EL (cell line): ENCODE measurements around the gene NOP14.
"Not testable (repeated sequence)": the region's sequence is repeated elsewhere in the genome, so short reads cannot be mapped to it uniquely, and the experiment has no call there.

Experiments
- DNase-seq: peaks from one replicate; pipeline ENCODE4 v3.0.0-alpha.2; 2016

NOP14 gene

GRCh38 chr4:2963175-2963965 lies at the start of gene NOP14, which contains the start of gene GRK4:
Gene NOP14, minus strand, starts transcription at chr4:2963406. Its CDS starts 87 bp downstream, at chr4:2963319.
Gene GRK4, plus strand, starts transcription at chr4:2963571. Its CDS starts 500 bp downstream, at chr4:2964071.
- peak; percentile 98 for DNase-seq

- no peak for DNase-seq
Measured at GRCh38 chr4:3011456-3012220, 48.4 kb upstream of the NOP14 start.

DNA sequence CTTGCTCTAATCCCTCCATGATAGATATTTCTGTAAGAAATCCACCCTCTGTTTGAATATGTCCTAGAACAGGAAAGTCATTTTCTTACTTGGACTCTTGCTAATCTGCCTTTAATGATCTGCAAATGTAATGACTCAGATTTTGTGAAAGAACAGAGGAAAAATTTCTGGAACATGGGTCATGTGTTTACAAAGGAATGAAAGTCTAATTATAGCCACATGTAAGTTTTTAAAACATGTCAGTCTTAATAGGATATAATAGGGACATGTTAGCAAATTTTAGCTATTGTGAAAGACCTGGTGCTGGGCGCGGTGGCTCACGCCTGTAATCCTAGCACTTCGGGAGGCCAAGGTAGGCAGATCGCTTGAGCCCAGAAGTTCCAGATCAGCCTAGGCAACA lies 47.8 kb upstream of the NOP14 start:
- DNase-seq, result peak; percentile 68

GRCh38 chr4:3010577-3010976 lies 47.4 kb upstream of the NOP14 start:
- peak; percentile 7 for DNase-seq

- peak; percentile 11 for DNase-seq
Measured at GRCh38 chr4:3009422-3009821, 46.2 kb upstream of the NOP14 start.

DNA sequence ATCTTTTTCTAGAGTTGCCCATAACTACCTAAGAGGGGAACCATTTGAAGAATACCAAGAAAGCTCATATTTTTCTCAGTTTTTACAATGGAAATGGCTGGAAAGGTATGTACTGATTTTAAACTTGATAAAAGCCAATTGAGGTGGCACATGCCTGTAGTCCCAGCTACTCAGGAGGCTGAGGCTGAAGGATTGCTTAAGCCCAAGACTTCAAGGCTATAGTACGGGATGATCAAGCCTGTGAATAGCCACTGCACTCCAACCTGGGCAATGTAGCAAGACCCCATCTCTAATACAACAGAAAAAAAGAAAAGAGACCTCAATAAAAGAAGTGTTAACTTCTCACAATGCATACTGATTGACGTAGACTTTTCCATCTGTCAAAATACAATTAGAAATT lies 44.5 kb upstream of the NOP14 start:
- DNase-seq, result no peak

- DNase-seq, result no peak
Measured at GRCh38 chr4:2996415-2996814, 33.2 kb upstream of the NOP14 start.

DNA sequence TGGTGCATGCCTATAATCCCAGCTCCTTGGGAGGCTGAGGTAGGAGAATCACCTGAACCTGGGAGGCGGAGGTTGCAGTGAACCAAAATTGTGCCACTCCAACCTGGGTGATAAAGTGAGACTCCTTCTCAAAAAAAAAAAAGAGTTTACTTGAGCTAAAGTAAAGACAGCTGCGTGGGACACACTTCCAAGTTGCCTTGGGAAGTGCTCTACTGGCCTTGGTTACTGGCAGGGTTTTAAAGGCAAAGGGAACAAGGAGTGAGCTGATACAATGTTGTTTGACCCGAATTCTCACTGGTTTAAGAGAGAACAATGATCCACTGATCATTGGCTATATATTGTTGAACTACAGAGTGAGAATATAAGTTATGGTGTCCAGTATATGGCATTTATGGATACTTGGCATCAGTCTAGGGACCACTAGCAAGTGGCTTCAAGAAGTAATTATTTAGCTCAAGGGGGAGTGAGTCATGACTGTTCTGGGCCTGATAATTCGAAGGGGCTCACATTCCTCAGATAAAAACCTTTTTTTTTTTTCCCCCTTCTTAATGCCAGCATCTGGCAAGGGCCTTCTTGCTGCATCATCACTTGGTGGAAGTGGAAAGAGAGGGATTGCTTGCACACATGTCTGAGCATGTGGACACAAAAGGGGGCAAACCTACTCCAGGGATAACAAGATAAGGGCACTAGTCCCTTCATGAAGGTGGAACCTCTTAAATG lies 32.5 kb upstream of the NOP14 start:
- peak; percentile 21 for DNase-seq

- no peak for DNase-seq
Measured at GRCh38 chr4:2994917-2995316, 31.7 kb upstream of the NOP14 start.

DNA sequence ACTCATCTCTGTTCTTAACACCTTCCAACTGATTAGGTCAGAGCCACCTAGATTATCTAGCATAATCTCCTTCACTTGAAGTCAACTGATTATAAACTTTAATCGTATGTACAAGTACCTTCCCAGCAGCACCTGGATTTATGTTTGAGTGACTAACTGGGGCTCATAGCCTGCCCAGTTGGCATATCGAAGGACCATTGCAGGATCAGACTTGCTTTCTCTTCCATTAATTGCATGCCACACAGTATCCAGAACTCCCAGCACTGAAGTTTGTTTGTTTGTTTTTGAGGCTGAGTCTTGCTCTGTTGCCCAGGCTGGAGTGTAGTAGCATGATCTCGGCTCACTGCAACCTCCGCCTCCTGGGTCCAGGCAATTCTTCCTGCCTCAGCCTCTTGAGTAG lies 28.0 kb upstream of the NOP14 start:
- no peak for DNase-seq

DNA sequence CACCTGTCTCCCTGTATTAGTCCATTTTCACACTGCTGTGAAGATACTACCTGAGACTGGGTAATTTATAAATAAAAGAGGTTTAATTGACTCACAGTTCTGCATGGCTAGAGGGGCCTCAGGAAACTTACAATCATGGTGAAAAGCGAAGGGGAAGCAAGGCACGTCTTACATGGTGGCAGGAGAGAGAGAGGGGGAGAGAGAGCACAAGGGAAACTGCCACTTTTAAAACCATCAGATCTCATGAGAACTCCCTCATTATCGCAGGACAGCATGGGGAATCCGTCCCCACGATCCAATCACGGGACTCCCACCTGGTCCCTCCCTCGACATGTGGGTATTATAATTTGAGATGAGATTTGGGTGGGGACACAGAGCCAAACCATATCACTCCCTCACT lies 20.5 kb upstream of the NOP14 start:
- DNase-seq, result not testable (repeated sequence)

- no peak for DNase-seq
Measured at GRCh38 chr4:2982012-2982411, 18.8 kb upstream of the NOP14 start.

DNA sequence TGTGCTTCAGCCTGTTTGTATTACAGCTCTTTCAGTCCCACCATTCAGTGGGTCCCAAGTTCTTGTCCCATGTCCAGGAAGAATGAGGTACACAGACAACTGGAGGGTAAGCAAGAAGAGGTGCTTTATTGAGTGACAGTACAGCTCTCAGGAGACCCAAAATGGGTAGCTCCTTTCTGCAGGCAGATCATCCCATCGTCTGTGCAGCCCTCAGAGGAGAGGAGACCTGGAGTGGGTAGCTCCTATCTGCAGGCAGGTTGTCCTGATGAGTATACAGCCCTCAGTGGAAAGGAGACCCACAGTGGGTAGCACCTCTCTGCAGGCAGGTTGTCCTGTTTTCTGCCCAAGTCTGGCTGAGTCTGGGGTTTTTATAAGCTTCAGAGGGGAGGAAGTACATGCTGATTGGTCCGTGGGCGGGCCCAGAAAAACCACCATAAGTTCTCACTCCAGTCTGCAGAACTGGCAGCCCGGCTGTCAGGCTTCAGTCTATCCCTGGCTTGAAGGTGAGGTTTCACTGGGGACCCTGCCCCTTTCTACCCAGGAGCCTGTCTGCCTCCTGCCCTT lies 18.1 kb upstream of the NOP14 start:
- DNase-seq, result no peak

DNA sequence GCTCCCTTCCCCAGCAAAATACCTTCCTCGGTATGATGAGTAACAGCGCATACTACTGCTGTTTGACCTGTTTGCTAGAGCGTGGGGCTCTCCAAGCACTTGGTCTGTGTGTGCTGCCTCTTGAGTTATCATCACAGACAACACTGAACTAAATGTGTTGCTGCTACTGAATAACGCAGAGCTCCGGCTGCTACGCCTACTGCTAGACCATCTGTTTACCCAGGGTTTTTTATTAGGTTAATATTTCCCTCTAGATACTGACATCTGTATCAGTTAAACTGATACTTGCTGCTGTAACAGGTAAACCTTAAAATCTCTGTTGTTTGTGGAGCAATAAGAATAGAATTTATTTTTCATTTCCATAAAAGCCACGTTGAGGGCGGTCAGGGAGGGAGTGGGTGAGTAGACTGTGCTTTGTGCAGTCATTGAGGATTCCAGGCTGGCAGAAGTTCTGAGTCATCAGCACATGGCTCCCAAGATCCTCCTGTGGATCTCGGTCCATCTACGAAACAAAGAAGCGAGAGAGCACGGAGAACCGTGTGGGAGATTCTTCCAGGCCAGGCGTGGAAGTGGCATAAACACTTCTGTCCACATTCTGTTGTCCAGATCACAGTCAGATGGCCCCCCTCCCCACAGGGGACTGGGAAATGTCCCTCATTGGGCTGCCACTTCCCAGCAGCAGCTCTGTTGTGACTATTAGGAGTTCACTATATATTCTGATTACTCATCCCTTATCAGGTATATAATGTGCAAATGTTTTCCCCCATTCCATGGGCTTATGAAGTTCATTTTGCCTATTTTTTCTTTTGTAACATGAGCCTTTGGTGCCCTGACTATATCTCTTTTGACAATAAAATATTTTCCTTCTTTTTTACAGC lies 14.2 kb upstream of the NOP14 start:
- DNase-seq, result peak; percentile 69

DNA sequence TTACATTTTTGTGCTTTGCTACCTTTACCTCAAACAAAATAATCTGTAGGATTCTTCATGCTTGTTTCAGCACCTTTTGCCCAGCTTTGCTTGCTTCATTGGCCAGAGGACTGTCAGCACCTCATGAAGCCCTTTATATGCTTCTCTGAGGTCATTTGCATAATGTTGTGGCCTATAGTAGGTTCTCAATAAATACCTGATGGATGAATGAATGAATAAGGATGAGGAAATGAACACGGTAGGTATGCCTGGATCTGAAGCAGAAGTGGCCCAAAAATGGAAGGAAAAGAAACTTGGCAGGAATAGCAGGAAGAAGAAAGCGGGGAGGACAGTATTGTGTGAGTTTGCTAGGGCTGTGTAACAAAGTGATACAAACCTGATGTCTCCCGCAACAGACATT lies 8.1 kb upstream of the NOP14 start:
- DNase-seq, result no peak

- no peak for DNase-seq
Measured at GRCh38 chr4:2968381-2968780, 5.2 kb upstream of the NOP14 start.

GRCh38 chr4:2965262-2965661 lies 2.1 kb upstream of the NOP14 start:
- no peak for DNase-seq

- DNase-seq, result no peak
Measured at GRCh38 chr4:2964706-2965258, 1.6 kb upstream of the NOP14 start.

DNA sequence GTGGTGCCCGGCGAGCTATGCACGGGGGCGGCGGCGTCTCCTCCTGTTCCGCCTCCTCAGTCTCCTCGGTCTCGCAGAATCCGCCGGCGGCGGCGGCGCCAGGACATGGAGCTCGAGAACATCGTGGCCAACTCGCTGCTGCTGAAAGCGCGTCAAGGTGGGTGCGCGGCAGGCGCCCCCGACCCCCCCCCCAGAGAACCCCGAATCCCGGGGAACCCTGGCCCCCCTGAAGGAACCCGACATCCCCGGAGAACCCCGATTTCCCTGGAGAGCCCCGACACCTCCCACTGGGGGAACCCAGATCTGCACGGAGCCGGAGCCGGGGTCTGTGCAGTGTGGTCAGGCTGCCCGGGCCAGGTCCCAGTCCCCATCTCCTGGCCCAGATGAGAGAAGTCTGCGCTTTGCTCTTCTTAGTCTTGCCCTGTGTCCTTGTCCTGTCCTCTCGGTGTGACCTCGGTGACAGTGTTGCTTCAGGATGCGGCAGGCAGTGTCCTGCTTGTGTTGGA lies 813 bp upstream of the NOP14 start:
- peak; percentile 62 for DNase-seq

DNA sequence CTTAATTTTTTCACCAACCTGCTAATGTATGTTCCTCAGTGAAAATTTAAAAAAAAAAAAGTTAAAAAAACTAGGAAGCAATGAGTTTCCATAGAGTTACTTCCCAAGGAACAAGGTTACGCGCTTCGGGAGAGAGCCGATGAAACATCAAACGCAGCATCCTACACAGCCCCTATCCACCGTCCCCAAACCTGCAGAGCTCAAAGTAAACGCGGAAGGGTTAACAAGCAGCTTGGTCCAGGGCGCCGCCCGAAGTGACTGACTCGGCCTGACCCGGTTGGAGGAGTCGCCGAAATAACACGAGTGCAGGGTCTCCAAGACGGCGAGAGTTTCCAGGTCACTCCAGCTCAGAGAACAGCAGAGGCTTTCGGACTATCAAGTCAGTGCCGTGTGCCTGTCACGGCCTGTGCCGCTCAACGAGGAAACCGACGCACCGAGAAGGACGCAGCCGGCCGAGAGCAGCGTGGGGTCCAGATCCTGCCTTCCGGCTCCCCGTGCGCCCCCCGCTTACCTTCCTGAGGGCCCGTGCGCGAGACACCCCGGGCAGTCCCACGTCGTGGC lies 512 bp downstream of the NOP14 start:
- DNase-seq, result peak; percentile 56

GRCh38 chr4:2961811-2962441 lies 1.3 kb downstream of the NOP14 start:
- no peak for DNase-seq
